GM18511 (cell line): ENCODE data around the gene TEX10.
A peak's percentile ranks its signal among the peaks of the same experiment; 100 is the strongest.
"Not testable (repeated sequence)": the region's sequence is repeated elsewhere in the genome, so short reads cannot be mapped to it uniquely, and the experiment has no call there.

Experiments used
- ATAC-seq: cut with Tn5 transposase; IDR thresholded peaks from one replicate; pipeline ENCODE4 v1.9.1; 2021; ENCODE audit warnings: mild to moderate bottlenecking, moderate library complexity; ENCODE audit not compliant: unreplicated experiment

TEX10 gene

DNA sequence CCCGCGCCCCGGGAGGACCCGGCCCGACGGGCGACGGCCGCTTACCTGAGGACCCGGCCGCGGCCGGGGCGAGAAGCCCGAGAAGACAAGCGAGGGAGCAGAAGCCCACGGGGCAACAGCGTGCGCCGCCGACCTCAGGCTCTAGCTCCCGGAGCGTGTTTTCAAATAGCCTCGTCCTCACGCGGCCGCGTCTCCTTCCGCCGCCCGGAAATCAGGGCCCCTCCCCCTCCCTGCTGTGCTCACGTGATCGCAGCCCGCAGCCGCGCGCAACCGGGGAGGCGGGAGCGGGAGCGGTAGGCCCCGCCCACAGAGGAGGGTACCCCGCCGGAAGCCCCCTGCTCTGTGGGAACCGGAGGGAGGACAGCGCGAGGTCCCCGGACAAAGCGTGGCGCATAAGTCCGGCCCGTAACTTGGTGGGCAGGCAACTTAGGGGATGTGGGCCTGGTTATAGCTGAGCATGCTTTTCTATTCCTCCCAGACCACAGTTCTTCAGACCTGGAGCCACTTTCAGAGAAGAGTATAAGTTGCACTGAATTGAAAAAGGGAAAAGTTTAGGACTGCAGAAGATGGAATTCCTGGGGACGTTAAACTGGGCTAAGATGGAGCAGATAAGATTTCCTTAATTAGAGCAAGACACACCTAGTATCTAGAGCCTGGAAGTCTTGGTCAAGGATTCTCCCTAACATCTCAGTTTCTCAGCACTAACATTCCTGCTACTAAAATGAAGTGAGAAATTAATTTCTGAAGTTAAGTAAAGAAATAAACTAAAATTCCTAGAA, at the start of gene TEX10:
Gene TEX10 (minus strand): TSS at position 216 of the 779 bp plus-strand sequence. CDS start 3,579 bp downstream, outside the sequence.
- peak; percentile 85 for ATAC-seq

DNA sequence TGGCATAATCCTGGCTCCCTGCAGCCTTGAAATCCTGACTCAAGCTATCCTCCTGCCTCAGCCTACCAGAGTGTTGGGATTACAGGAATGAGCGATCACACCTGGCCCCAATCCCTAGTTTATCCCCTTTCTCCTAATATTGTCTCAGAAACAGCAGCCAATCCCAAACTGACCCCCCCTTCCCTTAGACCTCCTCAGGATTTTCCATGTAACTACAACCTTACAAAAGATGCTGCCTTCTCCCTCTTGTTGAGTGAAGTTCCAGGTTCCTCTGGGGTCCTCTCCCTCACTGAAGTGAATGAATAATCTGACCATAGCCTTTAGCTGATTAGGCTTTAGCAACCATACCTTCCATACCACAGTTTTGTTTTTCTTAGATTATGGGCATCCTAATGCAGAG, 48.3 kb upstream of the TEX10 start:
- no peak for ATAC-seq

DNA sequence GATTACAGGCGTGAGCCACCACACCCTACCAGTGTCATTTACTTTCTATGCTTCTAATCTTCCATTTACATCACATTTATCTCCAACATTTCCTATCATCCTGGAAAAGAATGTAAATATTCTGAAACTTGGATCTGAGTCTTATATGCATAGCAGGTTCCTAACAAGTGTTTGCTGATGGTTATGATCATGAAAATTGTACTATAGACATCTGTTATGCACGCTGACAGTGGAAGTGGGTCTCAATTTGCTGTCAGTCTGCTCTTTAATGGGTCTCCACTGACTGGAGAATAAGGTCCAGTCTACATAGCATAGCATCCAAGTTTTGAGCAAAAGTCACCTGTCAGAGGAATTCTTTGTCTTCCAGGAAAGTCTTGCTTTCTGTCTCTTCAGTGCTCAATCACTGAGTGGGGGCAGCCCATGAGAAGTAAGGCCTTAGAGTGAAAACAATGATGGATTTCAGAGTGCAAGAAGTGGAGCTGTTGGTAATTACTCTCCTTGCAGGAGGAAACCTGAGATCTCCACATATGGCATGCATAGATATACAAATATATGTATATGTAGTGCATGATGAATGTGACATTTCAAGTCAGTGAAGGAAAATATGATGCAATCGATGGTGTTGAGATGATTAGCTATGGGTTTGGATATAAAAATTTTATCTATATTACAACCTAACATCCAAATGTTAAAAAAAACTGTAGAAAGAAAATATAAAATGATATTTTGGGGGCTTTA, 45.0 kb upstream of the TEX10 start:
- no peak for ATAC-seq

DNA sequence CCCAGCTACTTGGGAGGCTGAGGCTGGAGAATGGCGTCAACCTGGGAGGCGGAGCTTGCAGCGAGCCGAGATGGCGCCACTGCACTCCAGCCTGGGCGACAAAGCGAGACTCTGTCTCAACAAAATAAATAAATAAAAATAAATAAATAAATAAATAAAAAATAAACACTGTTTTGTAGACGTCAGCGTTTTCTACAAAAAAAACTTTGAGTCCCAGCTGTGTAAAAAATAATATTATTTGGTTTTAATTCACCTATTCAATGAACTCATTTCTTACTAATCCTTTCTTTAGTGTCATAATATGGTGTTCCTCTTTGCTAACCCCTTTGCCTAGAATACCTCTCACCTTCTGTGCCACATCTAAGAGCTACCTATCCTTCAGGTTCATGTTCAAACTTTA, 44.0 kb upstream of the TEX10 start:
- no peak for ATAC-seq

DNA sequence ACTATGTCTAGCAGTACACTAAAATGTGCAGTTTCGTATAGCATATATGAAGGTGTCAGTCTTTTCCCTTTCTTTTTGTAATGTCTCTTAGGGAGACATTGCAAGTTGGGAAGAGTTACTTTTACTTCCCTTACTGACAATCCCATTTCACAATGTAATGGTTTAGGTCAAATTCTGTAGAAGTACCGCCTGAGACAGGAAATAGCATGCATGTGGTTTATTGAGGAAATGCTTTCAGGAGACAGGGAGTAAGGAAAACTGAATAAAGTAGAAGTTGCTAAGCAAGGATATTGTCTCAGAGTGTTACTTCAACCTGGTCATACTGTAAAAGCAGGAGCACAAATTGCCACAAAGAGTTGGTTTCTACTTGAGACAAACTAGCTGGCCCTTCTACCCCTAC, 42.1 kb upstream of the TEX10 start:
- no peak for ATAC-seq

DNA sequence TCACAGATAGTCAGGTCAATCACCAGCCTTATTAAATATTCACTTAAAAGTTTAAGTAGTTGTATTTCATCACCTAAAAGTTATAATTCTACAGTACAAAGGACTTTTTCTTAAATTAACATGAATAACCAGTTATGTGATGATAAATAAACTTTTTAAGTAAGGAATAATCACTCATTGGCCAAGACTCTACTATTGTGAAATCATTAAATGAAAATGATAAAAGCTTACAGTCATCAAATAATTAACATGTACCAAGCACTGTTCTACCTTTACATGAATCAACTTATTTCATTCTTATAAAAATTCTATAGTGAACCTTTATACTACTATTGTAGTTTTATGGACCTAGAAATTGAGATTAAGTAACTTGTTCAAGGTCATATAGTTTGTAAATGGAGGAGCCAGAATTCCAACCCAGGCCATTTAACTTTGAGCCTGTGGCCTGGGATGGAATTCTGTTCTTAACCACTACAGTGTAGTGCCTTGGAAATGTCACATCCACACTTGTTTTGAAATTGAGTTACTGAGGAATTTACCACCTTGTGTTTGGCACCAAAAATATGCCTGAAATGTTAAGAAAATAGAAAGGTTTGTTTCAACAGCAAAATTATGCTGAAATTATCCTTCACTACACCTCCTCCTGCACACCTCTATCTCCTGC, 41.4 kb upstream of the TEX10 start:
- ATAC-seq, result no peak

DNA sequence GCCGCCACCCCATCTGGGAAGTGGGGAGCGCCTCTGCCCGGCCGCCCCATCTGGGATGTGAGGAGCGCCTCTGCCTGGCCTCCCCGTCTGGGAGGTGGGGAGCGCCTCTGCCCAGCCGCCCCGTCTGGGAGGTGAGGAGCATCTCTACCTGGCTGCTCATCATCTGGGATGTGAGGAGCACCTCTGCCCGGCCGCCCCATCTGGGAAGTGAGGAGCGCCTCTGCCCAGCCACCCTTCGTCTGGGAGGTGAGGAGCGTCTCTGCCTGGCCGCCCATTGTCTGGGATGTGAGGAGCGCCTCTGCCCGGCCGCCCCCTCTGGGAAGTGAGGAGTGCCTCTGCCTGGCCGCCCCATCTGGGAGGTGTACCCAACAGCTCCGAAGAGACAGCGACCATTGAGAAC, 40.2 kb upstream of the TEX10 start:
- ATAC-seq, result not testable (repeated sequence)

DNA sequence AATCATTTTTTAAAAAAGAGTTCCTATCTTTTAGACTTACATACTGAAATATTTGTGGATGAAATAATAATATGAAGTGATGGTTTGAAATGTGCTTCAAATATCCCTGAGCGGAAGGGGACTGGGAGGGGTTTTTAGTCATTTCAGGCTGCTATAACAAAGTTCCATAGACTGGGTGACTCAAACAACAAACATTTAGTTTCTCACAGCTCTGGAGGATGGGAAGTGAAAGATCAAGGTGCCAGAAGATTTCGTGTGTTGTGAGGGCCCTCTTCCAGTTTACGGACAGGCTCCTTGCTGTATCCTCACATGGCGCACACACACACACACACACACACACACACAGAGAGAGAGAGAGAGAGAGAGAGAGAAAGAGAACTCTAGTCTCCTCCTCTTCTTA, 27.1 kb upstream of the TEX10 start:
- no peak for ATAC-seq

DNA sequence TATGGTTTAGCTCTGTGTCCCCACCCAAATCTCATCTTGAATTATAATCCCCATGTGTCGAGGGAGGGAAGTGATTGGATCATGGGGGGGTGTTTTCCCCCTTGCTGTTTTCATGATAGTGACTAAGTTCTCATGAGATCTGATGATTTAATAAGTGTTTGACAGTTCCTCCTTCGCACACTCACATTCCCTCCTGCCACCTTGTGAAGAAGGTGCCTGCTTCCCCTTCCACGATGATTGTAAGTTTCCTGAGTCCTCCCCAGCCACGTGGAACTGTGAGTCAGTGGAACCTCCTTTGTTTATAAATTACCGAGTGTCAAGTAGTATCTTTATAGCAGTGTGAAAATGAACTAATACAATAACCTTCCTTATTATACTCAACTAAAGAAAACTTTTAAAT, 24.3 kb upstream of the TEX10 start:
- ATAC-seq, result no peak

DNA sequence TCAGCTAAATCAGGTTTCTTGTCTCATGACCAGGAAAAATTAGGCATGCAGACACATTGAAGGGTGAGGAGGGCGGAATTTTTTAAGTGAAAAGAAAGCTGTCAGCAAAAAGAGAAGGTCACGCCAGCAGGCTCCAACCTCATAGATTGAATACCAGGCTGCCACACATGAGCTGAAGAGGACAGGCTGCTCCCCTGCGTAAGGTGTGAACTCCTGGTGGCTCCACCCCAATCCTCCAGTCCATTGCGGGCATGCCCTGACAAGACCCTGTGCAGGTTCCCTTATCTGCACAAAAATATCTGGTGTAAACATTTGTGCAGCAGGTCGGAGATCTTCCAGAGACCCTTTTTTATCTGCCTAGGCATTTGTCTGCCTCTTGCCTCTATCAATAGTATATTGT, 22.9 kb upstream of the TEX10 start:
- ATAC-seq, result no peak

DNA sequence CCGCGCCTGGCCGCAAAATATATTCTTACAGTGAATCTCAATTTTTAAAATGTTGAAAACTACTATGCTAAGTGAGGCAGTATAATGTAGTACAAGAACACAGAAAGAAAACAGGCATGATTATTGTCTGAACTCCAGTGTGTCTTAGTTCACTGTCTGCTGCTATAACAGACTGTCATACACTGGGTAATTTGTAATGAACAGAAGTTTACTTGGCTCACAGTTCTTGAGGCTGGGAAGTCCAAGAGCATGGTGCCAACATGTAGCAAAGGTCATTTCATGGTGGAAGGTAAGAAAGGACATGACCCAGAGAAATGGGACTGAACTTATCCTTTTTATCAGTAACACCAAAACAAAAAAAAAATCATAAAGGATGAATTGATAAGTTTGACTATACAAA, 19.9 kb upstream of the TEX10 start:
- ATAC-seq, result no peak

DNA sequence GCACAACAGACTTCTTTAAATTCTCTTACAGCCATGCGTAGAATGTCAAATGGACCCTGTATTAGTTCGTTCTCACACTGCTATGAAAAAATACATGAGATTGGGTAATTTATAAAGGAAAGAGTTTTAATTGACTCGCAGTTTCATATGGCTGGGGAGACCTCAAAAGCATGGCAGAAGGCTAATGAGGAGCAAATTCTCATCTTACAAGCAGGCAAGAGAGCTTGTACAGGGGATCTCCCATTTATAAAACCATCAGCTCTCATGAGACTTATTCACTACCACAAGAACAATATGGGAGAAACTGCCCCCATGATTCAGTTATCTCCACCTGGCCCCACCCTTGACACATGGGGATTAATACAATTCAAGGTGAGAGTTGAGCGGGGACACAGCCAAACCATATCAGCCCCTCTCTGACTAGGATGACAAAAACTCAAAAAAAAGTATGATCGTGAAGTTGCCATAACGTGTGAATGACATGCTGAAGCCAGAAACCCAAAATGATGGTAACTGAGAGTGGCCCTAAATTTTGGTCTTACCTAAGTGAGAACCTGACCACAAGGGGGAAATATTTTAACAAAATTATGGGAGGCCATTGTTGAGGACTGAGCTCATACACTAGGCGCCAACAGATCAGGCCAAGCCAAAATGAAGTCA, 17.5 kb upstream of the TEX10 start:
- ATAC-seq, result no peak

DNA sequence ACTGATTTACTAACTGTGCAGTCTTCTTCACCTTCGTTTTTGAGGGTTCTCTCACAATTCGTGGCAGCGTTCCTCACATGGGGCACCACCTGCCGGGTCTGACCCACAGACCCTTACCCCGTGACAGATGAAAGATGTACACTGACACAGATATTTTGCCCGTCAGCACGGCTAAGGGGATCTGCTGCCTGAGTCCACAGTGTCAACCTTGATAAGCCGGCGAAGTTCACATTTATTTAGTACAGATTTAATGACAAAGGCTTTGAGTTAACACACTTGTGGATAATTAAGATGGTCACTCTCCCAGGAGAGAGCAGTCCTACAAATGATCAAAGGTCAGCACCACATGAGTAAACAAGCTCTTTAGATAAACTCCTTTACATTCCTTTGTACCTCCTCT, 15.9 kb upstream of the TEX10 start:
- no peak for ATAC-seq

DNA sequence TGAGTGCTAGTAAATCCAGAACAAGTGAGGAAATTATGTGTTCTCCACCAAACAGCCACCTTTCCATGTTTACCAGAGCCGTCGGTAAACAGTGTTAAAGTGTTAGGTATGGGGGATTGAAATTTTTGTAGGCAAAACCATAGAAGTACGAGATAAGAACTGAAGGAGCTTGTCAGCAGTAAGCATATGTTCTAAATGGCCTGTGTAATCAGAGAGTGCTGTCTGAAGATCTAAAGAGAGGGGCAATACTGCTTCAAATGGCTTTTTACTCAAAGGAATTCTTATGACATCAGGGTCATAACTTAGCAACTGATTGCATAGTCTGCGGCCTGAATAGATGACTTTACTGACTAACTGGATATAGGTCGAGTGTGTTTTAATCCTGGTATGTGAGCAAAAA, 13.4 kb upstream of the TEX10 start:
- ATAC-seq, result no peak

DNA sequence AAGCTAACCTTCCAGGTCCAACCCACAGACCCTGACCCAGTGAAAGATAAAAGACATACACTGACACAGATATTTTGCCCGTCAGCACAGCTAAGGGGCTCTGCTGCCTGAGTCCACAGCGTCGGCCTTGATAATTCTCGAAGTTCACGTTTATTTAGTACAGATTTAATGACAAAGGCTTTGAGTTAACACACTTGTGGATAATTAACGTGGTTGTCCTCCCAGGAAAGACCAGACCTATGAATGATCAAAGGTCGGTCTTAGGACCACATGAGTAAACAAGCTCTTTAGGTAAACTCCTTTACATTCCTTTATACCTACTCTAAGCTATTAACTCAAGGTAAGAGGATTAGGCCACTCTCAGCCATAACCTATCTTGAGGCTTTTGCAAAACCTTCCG, 11.3 kb upstream of the TEX10 start:
- no peak for ATAC-seq

DNA sequence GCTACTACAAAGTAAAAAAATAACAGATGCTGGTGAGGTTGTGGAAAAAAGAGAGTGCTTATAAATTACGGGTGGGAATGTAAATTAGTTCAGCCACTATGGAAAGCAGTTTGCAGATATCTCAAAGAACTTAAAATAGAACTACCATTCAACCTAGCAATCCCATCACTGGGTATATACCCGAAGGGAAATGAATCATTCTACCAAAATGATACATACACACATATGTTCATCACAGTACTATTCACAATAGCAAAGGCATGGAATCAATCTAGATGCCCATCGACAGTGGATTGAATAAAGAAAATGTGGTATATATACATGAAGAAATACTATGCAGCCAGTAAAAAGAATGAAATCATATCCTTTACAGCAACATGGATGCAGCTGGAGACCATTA, 6.3 kb upstream of the TEX10 start:
- no peak for ATAC-seq

DNA sequence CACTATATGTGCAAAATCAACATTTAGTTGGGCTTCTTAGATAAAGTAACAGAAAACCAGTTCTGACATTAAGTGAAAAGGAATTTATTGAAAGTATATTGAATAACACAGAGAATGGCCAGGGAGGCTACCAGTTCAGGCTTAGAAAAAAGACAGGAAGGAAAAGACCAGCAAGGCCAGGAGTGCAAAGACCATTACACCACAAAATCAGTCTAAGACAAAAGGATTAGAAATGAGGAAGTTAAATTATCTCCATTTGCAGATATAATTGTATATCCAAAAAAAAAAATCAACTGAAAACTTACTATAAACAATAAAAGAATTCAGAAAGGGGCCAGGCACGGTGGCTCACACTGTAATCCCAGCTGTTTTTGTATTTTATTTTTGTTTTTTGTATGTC, 4.8 kb upstream of the TEX10 start:
- no peak for ATAC-seq

DNA sequence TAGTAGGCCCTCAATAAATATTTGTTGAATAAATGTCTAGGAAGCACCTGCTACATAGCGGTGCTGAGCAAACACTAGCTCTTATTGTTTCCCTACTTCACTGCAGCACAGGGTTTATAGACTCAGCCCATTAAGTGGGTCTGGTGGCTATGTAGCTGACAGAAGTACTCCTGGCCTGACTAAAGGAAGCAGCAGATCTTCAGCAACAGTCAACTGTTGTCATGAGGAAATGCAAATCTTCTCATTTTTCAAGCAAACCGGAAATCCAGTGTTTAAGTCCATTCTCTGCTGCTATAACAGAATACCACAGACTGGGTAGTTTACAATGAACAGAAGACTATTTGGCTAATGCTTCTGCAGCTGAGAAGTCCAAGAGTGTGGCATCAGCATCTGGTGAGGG, 2.8 kb upstream of the TEX10 start:
- ATAC-seq, result no peak

DNA sequence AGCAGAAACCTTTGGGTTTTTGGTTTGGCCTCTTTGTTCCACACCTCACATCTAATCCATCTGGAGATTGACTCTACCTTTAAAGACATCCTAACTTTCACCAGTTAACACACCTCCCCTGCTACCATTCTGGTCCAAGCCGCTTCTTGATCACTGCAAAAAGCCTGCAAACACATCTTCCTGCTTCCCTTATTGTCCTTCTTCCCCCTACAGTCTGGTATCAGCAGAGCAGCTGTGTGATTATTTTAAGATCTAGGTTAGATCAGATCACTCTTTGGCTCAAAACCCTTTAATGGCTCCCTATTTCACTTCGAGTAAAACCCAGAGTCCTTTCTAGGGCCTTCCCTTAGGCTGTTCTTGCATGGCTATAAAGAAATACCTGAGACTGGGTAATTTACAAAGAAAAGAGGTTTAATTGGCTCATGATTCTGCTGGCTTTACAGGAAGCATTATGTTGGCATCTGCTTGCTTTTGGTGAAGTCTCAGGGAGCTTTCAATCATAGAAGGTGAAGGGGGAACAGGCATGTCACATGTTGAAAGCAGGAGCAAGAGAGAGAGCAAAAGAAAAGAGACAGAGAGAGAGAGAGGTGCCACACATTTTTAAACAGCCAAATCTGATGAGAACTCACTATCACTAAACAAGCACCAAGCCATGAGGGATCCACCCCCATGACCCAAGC, 1.5 kb upstream of the TEX10 start:
- ATAC-seq, result no peak

DNA sequence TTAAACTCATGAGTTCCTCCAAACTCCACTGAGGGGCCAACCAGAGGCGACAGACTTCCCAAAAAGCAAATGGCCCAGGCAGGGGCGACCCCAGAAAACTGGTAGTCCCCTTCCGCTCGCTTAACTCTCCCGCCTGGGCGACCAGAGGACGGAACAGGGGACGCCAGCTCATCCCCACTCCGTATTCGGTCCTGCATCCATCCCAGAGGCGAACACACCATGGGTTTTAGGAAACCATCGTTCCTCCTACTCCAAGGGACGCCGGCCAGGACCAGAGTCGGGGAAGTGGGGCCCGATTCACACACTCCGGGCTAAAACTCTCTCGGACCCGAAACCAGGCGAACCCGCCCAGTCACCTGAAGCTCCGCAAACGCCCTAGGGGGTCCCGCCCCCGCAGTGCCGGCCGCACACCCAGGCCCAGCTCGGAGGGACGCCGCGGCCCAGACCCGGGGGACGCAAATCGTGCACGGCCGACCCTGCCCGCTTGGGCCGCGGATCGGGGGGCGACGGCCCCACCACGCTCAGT, 478 bp downstream of the TEX10 start:
- ATAC-seq, result peak; percentile 40

DNA sequence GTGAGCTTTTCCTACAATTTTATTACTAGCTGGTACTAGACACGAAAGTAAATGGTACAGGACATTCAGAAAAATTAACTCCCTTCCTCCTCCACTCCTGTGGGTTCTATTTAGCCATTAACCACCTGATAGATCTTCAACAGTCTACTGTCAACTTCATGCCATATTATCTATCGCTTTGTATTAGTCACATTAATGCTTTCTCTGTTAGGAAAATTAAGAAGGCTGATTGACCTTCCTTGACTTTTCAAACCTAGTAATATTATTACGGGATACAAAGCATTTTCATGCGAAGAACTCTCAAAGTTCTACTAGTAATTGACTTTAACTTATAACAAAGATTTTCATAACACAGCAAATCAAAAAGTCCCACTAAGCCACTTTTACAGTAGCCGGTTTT, 1.2 kb downstream of the TEX10 start:
- no peak for ATAC-seq
